ENCODE results near the gene DLG2. TPM values are rescaled to one million over a fixed set of nuclear protein-coding genes. Genes with fewer than 3 reads are reported as not detected.

DLG2 gene
- total and polyA plus RNA-seq, 9 of the 15 experiments (the other 6 are each of a cell fraction or from before 2014, with no cell fraction given), result 0.52 to 1.6 (median 0.95) TPM

DNA sequence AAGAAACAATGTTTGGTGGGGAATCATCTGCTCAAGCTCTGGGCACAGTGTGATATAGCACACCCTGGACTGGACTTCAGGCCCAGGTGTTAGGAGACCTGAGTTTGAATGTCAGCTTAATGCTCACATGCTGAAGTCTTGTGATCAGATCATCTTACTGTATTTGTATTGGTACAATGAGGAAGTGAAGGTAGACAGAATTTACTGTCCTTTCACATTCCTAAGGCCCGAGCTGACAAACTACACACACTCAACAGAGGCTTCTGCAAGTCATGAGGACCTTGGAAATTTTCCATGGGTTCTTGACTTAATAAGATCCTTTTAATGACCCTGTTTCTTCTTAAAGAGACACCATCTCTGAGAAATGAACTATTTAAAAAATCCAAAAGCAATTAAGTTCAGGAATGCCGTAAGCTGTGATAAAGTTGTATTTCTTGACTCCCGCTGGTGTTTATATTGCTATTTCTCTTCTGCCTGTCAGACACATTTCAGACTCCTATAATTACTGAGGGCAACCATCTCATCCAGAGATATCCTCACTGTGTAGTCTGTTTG, 802.0 kb downstream of the DLG2 start:
- WGBS (ENCODE audit: insufficient coverage, low coverage, missing lambda C conversion rate), result 0% methylated on average over 3 of the region's 3 CpGs
- intact Hi-C loops (cut with micrococcal nuclease), result no loop called here
- DNase-seq (ENCODE audit: extremely low read depth in 1 of 4, low spot score in 3 of 4) (no peak), ATAC-seq (no peak), FAIRE-seq (no peak)
- ChIA-PET CTCF (ENCODE audit: low intra/inter-chr PET ratio) (no interaction called here), POLR2A (no interaction called here)
- no peaks in the 10 kb centered on the region for H4K20me1 ChIP-seq (replicated peaks; ENCODE audit: control insufficient read depth, insufficient read depth, low read length)
- no peaks in the 10 kb centered on the region for H3K9me1 ChIP-seq (ENCODE audit: control insufficient read depth, insufficient read depth, low read length)
- no peaks in the 10 kb centered on the region for H3K79me2 ChIP-seq (ENCODE audit: control insufficient read depth, insufficient read depth, low read length)
- no peaks in the 10 kb centered on the region for H3K9me3 ChIP-seq (replicated peaks; ENCODE audit: control insufficient read depth, insufficient read depth, low read depth, low read length)
- no peaks in the 10 kb centered on the region for H3K36me3 ChIP-seq (ENCODE audit: control insufficient read depth, insufficient read depth, low read length)
- in situ Hi-C loops (cut with MboI), result no loop called here
- no peaks in the 10 kb centered on the region for H3K27me3 ChIP-seq (ENCODE audit: control insufficient read depth in 2 of 2, insufficient read depth in 2 of 2, low read length in 2 of 2)
- no TSS peak for BruUV-seq (replicated peaks)
- no peak overlapping the region for H3K9ac ChIP-seq (ENCODE audit: insufficient read depth in 1 of 2, low read depth in 2 of 2, low read length in 2 of 2)
- no peaks in the 10 kb centered on the region for H3K4me1 ChIP-seq (replicated peaks in 1 of 2; ENCODE audit: control insufficient read depth in 2 of 2, insufficient read depth in 2 of 2, low read length in 2 of 2)
- no peak overlapping the region for H3K27ac ChIP-seq (ENCODE audit: extremely low read depth, low read depth, low read length)
- no peak overlapping the region for H3K4me3 ChIP-seq
- no peak overlapping the region for H3K4me2 ChIP-seq (ENCODE audit: insufficient read depth, low read length)
- H2AFZ ChIP-seq (ENCODE audit: low read depth, low read length), result no peak overlapping the region
- no peak for TF ChIP-seq HSF4 (CRISPR knock-in tag; IDR thresholded peaks at IDR 0.05; ENCODE audit: borderline replicate concordance)
- TF ChIP-seq, protein P1, sequence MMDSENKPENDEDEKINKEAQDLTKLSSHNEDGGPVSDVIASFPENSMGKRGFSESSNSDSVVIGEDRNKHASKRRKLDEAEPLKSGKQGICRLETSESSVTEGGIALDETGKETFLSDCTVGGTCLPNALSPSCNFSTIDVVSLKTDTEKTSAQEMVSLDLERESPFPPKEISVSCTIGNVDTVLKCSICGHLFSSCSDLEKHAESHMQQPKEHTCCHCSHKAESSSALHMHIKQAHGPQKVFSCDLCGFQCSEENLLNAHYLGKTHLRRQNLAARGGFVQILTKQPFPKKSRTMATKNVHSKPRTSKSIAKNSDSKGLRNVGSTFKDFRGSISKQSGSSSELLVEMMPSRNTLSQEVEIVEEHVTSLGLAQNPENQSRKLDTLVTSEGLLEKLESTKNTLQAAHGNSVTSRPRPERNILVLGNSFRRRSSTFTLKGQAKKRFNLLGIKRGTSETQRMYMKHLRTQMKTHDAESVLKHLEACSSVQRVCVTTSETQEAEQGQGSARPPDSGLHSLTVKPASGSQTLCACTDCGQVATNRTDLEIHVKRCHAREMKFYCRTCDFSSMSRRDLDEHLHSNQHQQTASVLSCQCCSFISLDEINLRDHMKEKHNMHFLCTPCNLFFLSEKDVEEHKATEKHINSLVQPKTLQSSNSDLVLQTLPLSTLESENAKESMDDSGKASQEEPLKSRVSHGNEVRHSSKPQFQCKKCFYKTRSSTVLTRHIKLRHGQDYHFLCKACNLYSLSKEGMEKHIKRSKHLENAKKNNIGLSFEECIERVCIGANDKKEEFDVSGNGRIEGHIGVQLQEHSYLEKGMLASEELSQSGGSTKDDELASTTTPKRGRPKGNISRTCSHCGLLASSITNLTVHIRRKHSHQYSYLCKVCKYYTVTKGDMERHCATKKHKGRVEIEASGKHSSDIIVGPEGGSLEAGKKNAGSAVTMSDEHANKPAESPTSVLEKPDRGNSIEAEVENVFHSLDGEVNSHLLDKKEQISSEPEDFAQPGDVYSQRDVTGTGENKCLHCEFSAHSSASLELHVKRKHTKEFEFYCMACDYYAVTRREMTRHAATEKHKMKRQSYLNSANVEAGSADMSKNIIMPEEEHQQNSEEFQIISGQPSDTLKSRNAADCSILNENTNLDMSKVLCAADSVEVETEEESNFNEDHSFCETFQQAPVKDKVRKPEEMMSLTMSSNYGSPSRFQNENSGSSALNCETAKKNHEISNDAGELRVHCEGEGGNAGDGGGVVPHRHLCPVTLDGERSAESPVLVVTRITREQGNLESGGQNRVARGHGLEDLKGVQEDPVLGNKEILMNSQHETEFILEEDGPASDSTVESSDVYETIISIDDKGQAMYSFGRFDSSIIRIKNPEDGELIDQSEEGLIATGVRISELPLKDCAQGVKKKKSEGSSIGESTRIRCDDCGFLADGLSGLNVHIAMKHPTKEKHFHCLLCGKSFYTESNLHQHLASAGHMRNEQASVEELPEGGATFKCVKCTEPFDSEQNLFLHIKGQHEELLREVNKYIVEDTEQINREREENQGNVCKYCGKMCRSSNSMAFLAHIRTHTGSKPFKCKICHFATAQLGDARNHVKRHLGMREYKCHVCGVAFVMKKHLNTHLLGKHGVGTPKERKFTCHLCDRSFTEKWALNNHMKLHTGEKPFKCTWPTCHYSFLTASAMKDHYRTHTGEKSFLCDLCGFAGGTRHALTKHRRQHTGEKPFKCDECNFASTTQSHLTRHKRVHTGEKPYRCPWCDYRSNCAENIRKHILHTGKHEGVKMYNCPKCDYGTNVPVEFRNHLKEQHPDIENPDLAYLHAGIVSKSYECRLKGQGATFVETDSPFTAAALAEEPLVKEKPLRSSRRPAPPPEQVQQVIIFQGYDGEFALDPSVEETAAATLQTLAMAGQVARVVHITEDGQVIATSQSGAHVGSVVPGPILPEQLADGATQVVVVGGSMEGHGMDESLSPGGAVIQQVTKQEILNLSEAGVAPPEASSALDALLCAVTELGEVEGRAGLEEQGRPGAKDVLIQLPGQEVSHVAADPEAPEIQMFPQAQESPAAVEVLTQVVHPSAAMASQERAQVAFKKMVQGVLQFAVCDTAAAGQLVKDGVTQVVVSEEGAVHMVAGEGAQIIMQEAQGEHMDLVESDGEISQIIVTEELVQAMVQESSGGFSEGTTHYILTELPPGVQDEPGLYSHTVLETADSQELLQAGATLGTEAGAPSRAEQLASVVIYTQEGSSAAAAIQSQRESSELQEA (IDR thresholded peaks at IDR 0.05; ENCODE audit: low read depth), result no peak

All from K562 (cell line).